ENCODE measurements around the gene KLF5.

Gene KLF5

GRCh38 chr13:73110814-73111213 lies 52.0 kb downstream of the KLF5 start:
- in situ Hi-C loops (cut with MboI; ENCODE audit: low pct_unique_long_range_greater_than_20kb, low sequenced_read_pairs, unreplicated experiment) = no loop called here
- no peak for TF ChIP-seq CTCF (IDR thresholded peaks at IDR 0.05; ENCODE audit: extremely low read depth, insufficient read depth, missing control alignments)
- no peak for DNase-seq (ENCODE audit: low spot score)

GRCh38 chr13:73111331-73111730 lies 52.5 kb downstream of the KLF5 start:
- TF ChIP-seq CTCF (IDR thresholded peaks at IDR 0.05; ENCODE audit: extremely low read depth, insufficient read depth, missing control alignments) = no peak
- DNase-seq (ENCODE audit: low spot score) = no peak
- in situ Hi-C loops (cut with MboI; ENCODE audit: low pct_unique_long_range_greater_than_20kb, low sequenced_read_pairs, unreplicated experiment) = no loop called here

- no peak for TF ChIP-seq CTCF (IDR thresholded peaks at IDR 0.05; ENCODE audit: extremely low read depth, insufficient read depth, missing control alignments)
- in situ Hi-C loops (cut with MboI; ENCODE audit: low pct_unique_long_range_greater_than_20kb, low sequenced_read_pairs, unreplicated experiment) = no loop called here
Measured at GRCh38 chr13:73119612-73120011, 60.8 kb downstream of the KLF5 start.

More at GRCh38 chr13:73119612-73120011, 60.8 kb downstream of the KLF5 start:
- DNase-seq (ENCODE audit: low spot score) = no peak
